GM21576 (cell line): Measurements from ENCODE around the gene CKM.
"Not testable (repeated sequence)": the region's sequence is repeated elsewhere in the genome, so short reads cannot be mapped to it uniquely, and the experiment has no call there.

Source experiments
- ATAC-seq: cut with Tn5 transposase; IDR thresholded peaks from one replicate; pipeline ENCODE4 v1.9.1; 2021; ENCODE audit warnings: mild to moderate bottlenecking, moderate library complexity; ENCODE audit not compliant: unreplicated experiment

Gene CKM

GRCh38 chr19:45349430-45349941 lies 26.8 kb upstream of the CKM start:
- ATAC-seq: no peak

- no peak for ATAC-seq
Measured at GRCh38 chr19:45349126-45349415, 26.4 kb upstream of the CKM start.

- ATAC-seq: no peak
Measured at GRCh38 chr19:45348367-45349125, 25.9 kb upstream of the CKM start.

- no peak for ATAC-seq
Measured at GRCh38 chr19:45347570-45348366, 25.1 kb upstream of the CKM start.

- ATAC-seq: no peak
Measured at GRCh38 chr19:45346449-45346848, 23.8 kb upstream of the CKM start.

GRCh38 chr19:45345506-45345860 lies 22.8 kb upstream of the CKM start:
- no peak for ATAC-seq

GRCh38 chr19:45344621-45345505 lies 22.2 kb upstream of the CKM start:
- no peak for ATAC-seq

- ATAC-seq: no peak
Measured at GRCh38 chr19:45342911-45343310, 20.2 kb upstream of the CKM start.

- ATAC-seq: no peak
Measured at GRCh38 chr19:45340899-45341453, 18.3 kb upstream of the CKM start.

- ATAC-seq: no peak
Measured at GRCh38 chr19:45340232-45340898, 17.7 kb upstream of the CKM start, which contains the start of gene KLC3. Gene KLC3 (plus strand): TSS chr19:45340750. CDS start chr19:45345542, 4,792 bp downstream.

GRCh38 chr19:45339629-45340028 lies 17.0 kb upstream of the CKM start:
- no peak for ATAC-seq

GRCh38 chr19:45336696-45337251 lies 14.1 kb upstream of the CKM start:
- no peak for ATAC-seq

GRCh38 chr19:45334881-45335280 lies 12.2 kb upstream of the CKM start:
- ATAC-seq: not testable (repeated sequence)

GRCh38 chr19:45333609-45334303 lies 11.1 kb upstream of the CKM start:
- ATAC-seq: no peak

- ATAC-seq: no peak
Measured at GRCh38 chr19:45331411-45331810, 8.7 kb upstream of the CKM start.

- no peak for ATAC-seq
Measured at GRCh38 chr19:45327404-45328143, 4.9 kb upstream of the CKM start.

- ATAC-seq: no peak
Measured at GRCh38 chr19:45324349-45324907, 1.8 kb upstream of the CKM start.

- no peak for ATAC-seq
Measured at GRCh38 chr19:45323671-45324081, 1.0 kb upstream of the CKM start.
